ENCODE measurements around the gene GALNT6. TPM values are rescaled to one million over a fixed set of nuclear protein-coding genes. Genes with fewer than 3 reads are reported as not detected.

GALNT6 gene
- total and polyA plus RNA-seq, 12 donors, result 0.15 to 6.3 (median 0.81) TPM

GRCh38 chr12:51348116-51348515 lies 43.1 kb downstream of the GALNT6 start:
- no peak for DNase-seq
- Histone ChIP-seq H3K27me3 (no peaks in the 10 kb centered on the region), H3K36me3 (no peaks in the 10 kb centered on the region), H3K27ac (no peak overlapping the region), H3K9me3 (no peaks in the 10 kb centered on the region), H3K4me1 (peaks cover 0 to 3% (median 0%) of the 10 kb centered on the region in 9 donors), H3K4me3 (no peak overlapping the region)
- ATAC-seq, result no peak
- 81 to 84% methylated on average over 4 of the region's 4 CpGs for WGBS, 2 donors
- intact Hi-C loops (cut with DNase I), result loop anchor here in 8 of 10 donors (5.0 to 10.0 kb wide), 4 partner anchors 303 to 523 kb away; partner anchors contain the start of gene LETMD1 (in 2 of the 8)
- TF ChIP-seq CTCF (IDR thresholded peaks at IDR 0.05), result no peak

- whole genome bisulfite sequencing, 2 donors, result 87 to 89% methylated on average over 3 of the region's 3 CpGs
- Histone ChIP-seq H3K4me3 (no peak within 1 kb of the TSS), H3K27ac (no peak within 1 kb of the TSS), H3K27me3 (no peaks in the 10 kb centered on the region), H3K4me1 (peaks cover 0 to under 1% (median 0%) of the 10 kb centered on the region in 9 donors), H3K36me3 (no peaks in the 10 kb centered on the region), H3K9me3 (no peaks in the 10 kb centered on the region)
- ATAC-seq (no peak), DNase-seq (no peak)
- TF ChIP-seq CTCF (IDR thresholded peaks at IDR 0.05), result no peak
- intact Hi-C loops (cut with DNase I), result loop anchor here in 8 of 10 donors (5.0 to 10.0 kb wide), 4 partner anchors 302 to 522 kb away; partner anchors contain the start of gene LETMD1 (in 2 of the 8)
These were observed 44.6 kb downstream of the GALNT6 start, which contains the start of gene CELA1 for GRCh38 chr12:51346581-51346980. CELA1 (minus strand) TSS chr12:51346679; CDS start chr12:51346638, 41 bp downstream.

- Histone ChIP-seq H3K4me3 (no peak overlapping the region), H3K9me3 (no peaks in the 10 kb centered on the region), H3K27me3 (no peaks in the 10 kb centered on the region), H3K4me1 (peaks cover 0 to 8% (median 4%) of the 10 kb centered on the region in 9 donors), H3K27ac (no peak overlapping the region), H3K36me3 (no peaks in the 10 kb centered on the region)
- intact Hi-C loops (cut with DNase I), result loop anchor here in 8 of 10 donors (5.0 to 10.0 kb wide), 4 partner anchors 301 to 521 kb away; partner anchors contain the start of gene LETMD1 (in 2 of the 8)
- DNase-seq (no peak), ATAC-seq (no peak)
- 71 to 75% methylated on average over 7 of the region's 7 CpGs for WGBS, 2 donors
- no peak for TF ChIP-seq CTCF (IDR thresholded peaks at IDR 0.05)
These were observed 45.5 kb downstream of the GALNT6 start for GRCh38 chr12:51345681-51346080.

- intact Hi-C loops (cut with DNase I), result loop anchor here (5.0 to 10.0 kb wide), 6 partner anchors 76 to 518 kb away; partner anchors contain the start of genes LETMD1 (in 6 of the 10) and POU6F1 (in 1 of the 10)
- WGBS, 2 donors, result 96 to 99% methylated on average over 2 of the region's 2 CpGs
- no peak overlapping the region for H3K4me3 ChIP-seq
- no peak for ATAC-seq
- peaks cover 0 to 8% (median 4%) of the 10 kb centered on the region in 9 donors for H3K4me1 ChIP-seq
- H3K36me3 ChIP-seq, result no peaks in the 10 kb centered on the region
- no peaks in the 10 kb centered on the region for H3K9me3 ChIP-seq
- DNase-seq, result no peak
- TF ChIP-seq CTCF (IDR thresholded peaks at IDR 0.05), result no peak
- no peaks in the 10 kb centered on the region for H3K27me3 ChIP-seq
- H3K27ac ChIP-seq, result no peak overlapping the region
These were observed 48.0 kb downstream of the GALNT6 start for GRCh38 chr12:51343201-51343600.
